H1 (cell line): ENCODE results near the gene ASPRV1. TPM values are rescaled to one million over a fixed set of nuclear protein-coding genes. Genes with fewer than 3 reads are reported as not detected.

Experiments used
- CTBP2 ChIP-seq: IDR thresholded peaks from 2 replicates; pipeline ENCODE4 v1.7.0; 2011; ENCODE audit warnings: borderline replicate concordance, mild to moderate bottlenecking, moderate library complexity, mixed read lengths, low read length; ENCODE audit not compliant: insufficient read depth, insufficient read length
- EP300 ChIP-seq, 2 experiments: IDR thresholded peaks; 1 replicate in 1 of 2; 2 replicates in 1 of 2; pipeline ENCODE4 v1.6.1; 2011 to 2012; ENCODE audit warnings: low read depth in 2 of 2, low read length in 2 of 2, mild to moderate bottlenecking in 2 of 2, borderline replicate concordance in 1 of 2, inconsistent platforms in 1 of 2, moderate library complexity in 1 of 2
- RFX5 ChIP-seq: IDR thresholded peaks from 2 replicates; pipeline ENCODE4 v1.6.1; 2011; ENCODE audit warnings: low read depth, low read length, improper control_type of control experiment, borderline replicate concordance
- RXRA ChIP-seq: IDR thresholded peaks from 2 replicates; pipeline ENCODE4 v1.6.1; 2011; ENCODE audit warnings: low read depth, mild to moderate bottlenecking, low read length, moderate library complexity; ENCODE audit not compliant: insufficient read depth
- TBP ChIP-seq: IDR thresholded peaks from 2 replicates; pipeline ENCODE4 v1.6.1; 2011; ENCODE audit warnings: low read depth, low read length, improper control_type of control experiment
- polyA plus RNA-seq, 7 experiments: library from polyadenylated mRNA; depleted of rRNA in 3 of 7; stranded (reverse) in 5 of 7; unstranded in 2 of 7; fragments of >200 nt in 5 of 7; fragments of 200-250 nt in 2 of 7; gene quantifications; 1 replicate in 5 of 7; 2 replicates in 1 of 7; 4 replicates in 1 of 7; pipeline versions ENCODE4 v1.2.1 to v1.2.3, GENCODE V29; 2011 to 2013; ENCODE audit warnings: missing spikeins in 2 of 7, mixed read lengths in 2 of 7
- total RNA-seq: library from RNA; stranded (reverse); fragmentation: NEBNext Ultra II Directional; extraction: Animal tissue kit (Norgen Biotek cat#: 25700); gene quantifications from 2 replicates; pipeline ENCODE4 v1.2.1, GENCODE V29; 2021

ASPRV1 gene
- total and polyA plus RNA-seq, 2 of the 8 experiments (the other 6 are each of a cell fraction or from before 2014, with no cell fraction given): 0.59 to 0.95 TPM

GRCh38 chr2:69918401-69918800, 43.0 kb downstream of the ASPRV1 start (continued):
- TF ChIP-seq TBP: no peak
- TF ChIP-seq RXRA: no peak
- no peak for TF ChIP-seq EP300 (IDR thresholded peaks at IDR 0.05; ENCODE audit: borderline replicate concordance in 1 of 2, low read depth in 2 of 2, low read length in 2 of 2)
- TF ChIP-seq CTBP2: no peak
- no peak for TF ChIP-seq RFX5
